Superior temporal gyrus (tissue), 1 donor: ENCODE results near the gene NKX6-2.
A peak's percentile ranks its signal among the peaks of the same experiment; 100 is the strongest.
"Not testable (repeated sequence)": the region's sequence is repeated elsewhere in the genome, so short reads cannot be mapped to it uniquely, and the experiment has no call there.

Experiments
- DNase-seq: peaks from one replicate; pipeline ENCODE4 v3.0.0-alpha.2; 2016; ENCODE audit errors: extremely low spot score

NKX6-2 gene

DNA sequence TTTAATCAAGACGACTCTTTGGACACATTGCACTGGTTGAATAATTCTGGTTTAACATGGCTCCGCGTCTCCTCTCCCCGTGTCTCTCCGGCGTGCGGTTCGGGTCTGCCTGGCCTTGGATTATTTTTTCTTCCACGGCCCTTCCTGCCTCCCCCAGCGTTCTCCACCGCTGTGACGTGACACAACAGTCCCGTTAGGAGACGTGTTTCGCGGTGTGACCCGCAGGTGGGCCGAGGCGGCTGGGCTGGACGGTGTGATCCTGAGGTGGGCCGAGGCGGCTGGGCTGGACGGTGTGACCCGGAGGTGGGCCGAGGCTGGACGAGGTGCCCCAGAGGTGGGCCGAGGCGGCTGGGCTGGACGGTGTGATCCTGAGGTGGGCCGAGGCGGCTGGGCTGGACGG, 12.0 kb upstream of the NKX6-2 start:
- not testable (repeated sequence) for DNase-seq

DNA sequence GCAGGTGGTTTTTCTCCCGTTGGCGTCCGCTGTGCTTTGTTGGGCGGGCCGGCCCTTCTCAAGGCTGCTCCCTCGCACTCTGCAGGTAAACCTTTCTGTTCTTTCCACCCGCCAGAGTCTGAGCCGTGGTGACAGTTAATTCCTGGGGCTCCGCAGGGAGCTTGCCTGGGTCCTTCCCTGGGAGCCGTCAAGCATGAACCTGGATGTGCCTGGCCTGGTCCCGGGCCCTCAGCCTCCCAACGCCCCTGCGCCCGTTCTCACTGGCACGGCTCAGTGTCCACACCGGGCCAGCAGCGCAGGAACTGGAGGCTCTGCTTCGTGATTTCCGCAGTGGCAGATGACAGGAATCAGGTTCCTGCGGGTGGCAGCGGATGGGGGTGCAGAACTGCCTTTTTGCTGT, 10.9 kb upstream of the NKX6-2 start:
- DNase-seq = no peak

GRCh38 chr10:132793871-132794849, 8.2 kb upstream of the NKX6-2 start:
- DNase-seq = no peak

DNA sequence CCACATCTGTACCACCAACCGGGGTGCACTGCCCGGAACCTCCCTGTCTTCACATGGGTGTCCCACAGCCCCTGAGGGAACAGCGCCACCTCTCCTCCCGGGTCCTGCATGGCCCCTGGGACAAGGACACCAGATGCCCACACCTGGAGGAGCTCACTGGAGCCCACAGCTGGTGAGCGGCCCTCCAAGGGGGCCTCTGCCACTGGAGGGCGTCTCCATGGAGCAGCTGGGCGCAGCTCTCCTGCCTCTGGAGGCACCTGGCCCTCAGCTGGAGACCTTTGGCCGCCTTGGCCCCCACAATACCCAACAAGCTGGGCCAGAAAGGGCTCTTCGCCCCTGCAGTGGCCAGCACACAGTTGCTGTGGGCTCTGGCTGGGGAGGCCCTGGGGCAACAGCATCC, 7.3 kb upstream of the NKX6-2 start:
- DNase-seq = no peak

GRCh38 chr10:132792796-132793195, 6.8 kb upstream of the NKX6-2 start:
- no peak for DNase-seq

DNA sequence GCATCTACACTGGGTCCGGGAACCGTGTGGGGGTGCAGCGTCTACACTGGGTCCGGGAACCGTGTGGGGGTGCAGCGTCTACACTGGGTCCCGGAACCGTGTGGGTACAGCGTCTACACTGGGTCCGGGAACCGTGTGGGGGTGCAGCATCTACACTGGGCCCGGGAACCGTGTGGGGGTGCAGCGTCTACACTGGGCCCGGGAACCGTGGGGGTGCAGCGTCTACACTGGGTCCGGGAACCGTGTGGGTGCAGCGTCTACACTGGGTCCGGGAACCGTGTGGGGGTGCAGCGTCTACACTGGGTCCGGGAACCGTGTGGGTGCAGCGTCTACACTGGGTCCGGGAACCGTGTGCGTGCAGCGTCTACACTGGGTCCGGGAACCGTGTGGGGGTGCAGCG, 6.2 kb upstream of the NKX6-2 start:
- DNase-seq = not testable (repeated sequence)

DNA sequence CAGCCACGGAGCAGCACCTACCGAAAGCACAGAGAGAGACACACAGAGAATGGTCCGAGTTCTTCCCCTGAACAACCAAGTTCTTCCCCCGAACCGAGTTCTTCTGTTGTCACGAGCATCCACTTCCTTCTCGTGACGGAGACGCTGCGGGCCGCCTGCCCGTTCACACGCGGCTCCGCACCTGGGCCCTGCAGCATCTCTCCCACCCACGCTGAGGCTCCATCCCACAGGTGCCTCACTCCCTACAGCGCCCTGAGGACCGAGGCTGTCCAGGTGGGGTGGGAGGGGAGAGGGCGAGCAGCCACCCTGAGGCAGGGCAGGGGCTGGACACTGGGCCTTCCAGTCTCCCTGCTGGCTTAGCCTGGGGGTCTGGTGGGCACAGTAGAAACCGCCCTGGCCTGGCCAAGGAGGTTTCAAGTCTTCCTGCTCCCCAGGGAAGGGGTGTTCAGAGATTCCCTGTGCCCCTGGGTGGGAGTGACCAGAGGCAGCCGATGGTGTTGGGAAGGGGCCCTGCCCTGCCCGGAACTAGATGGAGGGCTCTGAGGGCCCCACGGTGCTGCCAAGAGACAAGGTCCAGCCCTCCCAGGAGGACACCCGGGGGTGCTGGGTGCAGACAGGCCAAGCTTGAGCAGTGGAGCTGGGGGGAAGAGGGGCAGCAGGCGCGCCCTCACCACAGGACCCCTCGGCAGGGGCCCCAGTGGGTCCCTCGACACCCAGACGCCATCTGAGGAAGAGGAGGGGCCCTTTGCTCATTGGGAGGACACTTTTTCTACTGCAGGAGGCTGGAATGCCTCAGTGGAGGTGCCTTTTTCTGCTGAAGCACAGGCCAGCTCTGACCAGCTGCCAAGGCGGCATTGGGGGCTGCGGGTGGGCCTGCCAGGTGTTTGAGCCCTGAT, 5.2 kb upstream of the NKX6-2 start:
- no peak for DNase-seq

- DNase-seq = no peak
Observed at GRCh38 chr10:132790470-132790869, 4.5 kb upstream of the NKX6-2 start.

- DNase-seq = no peak
Observed at GRCh38 chr10:132789659-132790148, 3.8 kb upstream of the NKX6-2 start.

GRCh38 chr10:132788831-132789219, 2.9 kb upstream of the NKX6-2 start:
- no peak for DNase-seq

DNA sequence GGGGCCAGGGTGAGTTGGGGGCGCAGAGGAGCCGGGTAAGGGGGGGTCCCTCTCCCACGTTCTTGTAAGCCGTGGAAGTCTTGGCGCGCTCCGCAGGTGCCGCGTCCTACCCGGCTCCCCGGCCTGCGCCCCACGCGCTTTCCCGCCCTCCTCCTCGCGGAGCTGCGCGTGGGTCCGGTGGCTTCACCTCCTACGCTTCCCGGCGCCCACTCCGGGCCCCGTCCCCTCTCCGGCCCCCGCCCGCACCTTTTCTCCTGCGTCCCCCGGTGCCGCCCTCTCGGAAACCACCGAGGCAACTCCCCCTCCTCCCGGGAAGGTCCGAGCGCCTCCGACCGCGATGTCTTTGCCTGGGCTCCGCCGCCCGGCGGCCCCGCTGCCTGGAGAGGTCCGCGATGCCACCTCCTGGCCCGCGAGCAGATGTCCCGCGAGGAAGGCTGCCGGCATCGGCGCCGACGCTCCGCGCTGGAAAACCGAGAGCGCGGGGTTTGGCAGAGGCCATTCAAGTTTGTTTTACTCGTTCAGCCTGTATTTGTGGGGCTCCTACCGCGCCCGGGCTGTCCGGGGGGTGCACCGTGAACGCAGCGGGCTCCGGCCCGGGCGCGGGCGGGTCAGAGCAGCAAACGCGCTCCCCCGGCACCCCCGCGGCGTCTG, 2.4 kb upstream of the NKX6-2 start:
- DNase-seq = peak; percentile 57

DNA sequence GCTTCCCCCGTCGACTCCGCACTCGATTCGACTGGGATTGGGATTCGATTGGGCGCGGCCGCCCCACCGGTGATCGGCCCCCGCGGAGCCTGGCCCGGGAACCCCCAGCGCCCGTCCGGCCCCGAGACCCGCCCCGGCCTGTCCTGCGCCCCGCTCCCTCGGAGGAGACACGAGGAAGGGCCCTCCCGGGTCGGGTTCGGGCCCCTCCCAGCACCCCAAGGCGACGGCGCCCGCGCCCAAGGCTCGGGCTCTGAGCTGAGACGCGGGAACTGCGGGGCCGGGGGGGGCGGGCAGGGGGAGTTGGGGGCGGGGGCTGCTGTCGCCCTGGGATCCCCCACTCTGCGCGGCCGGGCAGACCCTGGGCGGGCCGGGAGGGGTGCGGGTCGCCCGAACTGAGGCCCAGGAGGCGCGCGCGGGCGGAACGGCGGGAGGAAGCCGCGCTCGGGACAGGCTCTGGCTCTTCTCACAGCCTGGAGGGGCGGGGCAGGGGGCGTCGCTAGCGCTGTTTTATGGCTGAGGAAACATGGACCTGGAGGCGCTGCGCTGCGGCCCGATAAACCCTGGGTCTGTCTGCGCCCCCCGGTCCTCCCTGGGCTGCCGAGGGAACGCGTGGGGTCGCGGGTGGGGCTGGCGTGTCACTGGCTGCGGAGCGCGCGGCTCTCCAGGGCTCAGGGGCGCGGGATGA, 1.7 kb upstream of the NKX6-2 start:
- no peak for DNase-seq

- no peak for DNase-seq
Observed at GRCh38 chr10:132786884-132787494, 1.0 kb upstream of the NKX6-2 start.

DNA sequence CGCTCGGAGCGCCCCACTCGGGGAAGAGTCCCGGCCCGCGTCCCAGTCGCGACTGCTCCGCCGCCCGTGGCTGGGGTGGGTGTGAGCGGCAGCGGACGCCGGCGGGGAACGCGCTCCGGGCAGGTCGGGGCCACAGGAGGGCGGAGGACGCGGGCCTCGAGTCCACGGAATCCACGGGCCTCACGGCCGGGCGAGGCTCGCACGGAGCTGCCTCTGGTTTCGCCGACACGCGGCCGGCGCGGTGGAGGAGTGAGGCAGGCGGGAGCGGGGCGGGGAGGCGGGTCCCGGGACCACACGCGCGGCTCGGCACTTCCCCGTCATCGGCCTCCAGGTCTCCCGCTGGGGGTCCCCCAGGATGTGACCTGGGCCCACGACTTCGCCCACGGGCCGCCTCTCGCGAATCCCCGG, 533 bp upstream of the NKX6-2 start:
- DNase-seq = no peak

GRCh38 chr10:132784866-132785722, 853 bp downstream of the NKX6-2 start:
- no peak for DNase-seq

DNA sequence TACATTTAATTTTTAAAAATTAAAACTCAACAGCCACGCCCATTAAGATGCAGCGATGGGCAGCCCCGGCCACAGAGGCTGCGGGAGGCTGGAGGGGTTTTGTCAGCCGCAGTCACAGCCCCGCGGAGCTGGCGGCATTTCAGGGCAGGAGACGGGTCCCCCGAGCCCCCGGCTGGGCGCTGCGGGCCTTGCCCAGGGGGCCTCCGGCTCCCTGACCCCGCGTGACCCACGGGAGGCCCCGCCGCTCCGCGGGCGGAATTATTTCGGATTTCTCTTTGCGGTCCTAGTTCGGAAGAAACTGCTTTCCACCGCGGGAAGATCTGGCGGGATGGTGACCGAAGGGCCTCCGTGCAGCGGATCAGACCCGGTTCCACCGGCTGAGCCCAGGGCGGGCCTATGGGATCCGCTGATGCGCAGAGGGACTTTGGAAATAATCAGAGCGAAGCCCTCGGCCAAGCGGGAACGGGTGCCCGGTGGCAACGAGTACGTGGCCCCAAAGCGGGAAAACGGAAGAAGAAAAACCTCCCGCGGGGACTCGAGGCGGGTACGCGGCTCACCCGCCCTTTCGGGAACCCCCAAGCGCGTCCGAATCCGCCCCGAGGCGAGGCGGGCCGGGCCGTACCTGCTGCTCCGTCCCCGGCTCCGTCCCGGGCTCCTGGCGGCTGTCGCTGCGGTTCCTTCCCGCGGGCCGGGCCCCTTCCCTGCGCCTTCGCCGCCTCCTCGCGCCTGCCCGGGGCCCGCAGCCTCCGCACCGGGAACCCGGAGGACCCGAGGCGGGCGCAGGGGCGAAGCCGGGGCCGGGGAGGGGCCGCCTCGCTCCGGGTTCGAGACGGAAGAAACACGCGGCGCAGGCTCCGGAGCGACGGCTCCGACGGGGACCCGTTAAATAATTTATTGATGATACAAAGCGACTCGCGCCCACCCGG, 1.7 kb downstream of the NKX6-2 start:
- DNase-seq = no peak

GRCh38 chr10:132783165-132783939, 2.6 kb downstream of the NKX6-2 start:
- DNase-seq = peak; percentile 35

- no peak for DNase-seq
Observed at GRCh38 chr10:132781556-132781955, 4.4 kb downstream of the NKX6-2 start.
